Measurements from ENCODE around the gene WNT5B.
A peak's percentile ranks its signal among the peaks of the same experiment; 100 is the strongest.

WNT5B gene

DNA sequence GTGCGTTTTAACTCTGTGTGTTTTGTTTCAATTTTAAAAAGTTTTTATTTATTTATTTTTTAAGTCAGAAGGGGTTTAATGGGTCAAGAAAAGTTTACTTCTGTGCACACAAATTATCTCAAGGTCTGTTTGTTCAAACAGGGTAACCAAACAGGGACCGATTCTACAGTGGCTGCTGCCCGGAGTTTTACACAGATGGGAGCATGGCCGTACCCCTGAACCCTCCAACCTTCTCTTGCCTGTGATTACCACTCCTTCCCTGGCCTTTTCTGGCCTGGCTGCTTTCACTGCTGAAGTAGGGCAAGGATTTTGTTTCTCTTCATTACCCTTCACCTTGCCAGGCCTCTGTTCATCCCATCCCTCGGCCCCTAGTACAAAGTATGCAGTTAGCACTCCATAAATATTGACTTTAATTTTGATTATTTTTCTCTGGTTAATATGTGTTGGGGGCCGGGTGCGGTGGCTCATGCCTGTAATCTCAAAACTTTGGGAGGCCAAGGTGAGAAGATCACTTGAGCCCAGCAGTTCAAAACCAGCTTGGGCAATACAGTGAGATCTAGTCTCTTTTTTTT, 18.9 kb upstream of the WNT5B start:
- no peak for ATAC-seq
- H3K4me1 Mint-ChIP-seq: peaks cover 18% of the 10 kb centered on the region
- H3K27ac Mint-ChIP-seq: no peak overlapping the region
- no peaks in the 10 kb centered on the region for H3K9me3 Mint-ChIP-seq
- H3K36me3 Mint-ChIP-seq: no peaks in the 10 kb centered on the region
- H3K27me3 Mint-ChIP-seq: no peaks in the 10 kb centered on the region
- no peak overlapping the region for H3K4me3 Mint-ChIP-seq

- H3K4me3 Mint-ChIP-seq: no peak overlapping the region
- peaks cover 19% of the 10 kb centered on the region for H3K4me1 Mint-ChIP-seq
- ATAC-seq: no peak
- no peaks in the 10 kb centered on the region for H3K36me3 Mint-ChIP-seq
- H3K27ac Mint-ChIP-seq: no peak overlapping the region
- H3K27me3 Mint-ChIP-seq: no peaks in the 10 kb centered on the region
- H3K9me3 Mint-ChIP-seq: no peaks in the 10 kb centered on the region
Measured at GRCh38 chr12:1611803-1612572, 17.0 kb upstream of the WNT5B start.

DNA sequence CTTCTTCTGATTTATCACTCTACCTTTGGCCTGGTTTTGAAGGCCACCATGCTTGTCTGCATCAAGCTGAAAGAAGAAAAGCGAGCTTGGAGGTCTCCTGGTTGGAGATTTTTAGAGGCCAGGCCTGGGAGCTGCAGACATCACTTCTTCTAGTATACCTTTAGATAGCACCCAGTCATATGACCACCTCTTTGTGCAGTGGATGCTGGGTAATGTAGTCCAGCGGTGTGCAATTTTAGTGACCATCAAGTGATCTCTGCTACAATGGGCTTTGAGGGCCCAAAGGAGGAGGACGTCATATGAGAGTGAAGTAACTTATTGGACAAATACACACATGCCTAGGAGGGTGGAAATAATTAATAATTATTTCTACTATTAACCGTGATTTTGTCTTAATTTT, 15.2 kb upstream of the WNT5B start:
- Mint-ChIP-seq H3K4me1 (peaks cover 31% of the 10 kb centered on the region), H3K9me3 (no peaks in the 10 kb centered on the region), H3K4me3 (no peak overlapping the region), H3K27me3 (no peaks in the 10 kb centered on the region), H3K36me3 (no peaks in the 10 kb centered on the region), H3K27ac (no peak overlapping the region)
- ATAC-seq: no peak

GRCh38 chr12:1614360-1614759, 14.7 kb upstream of the WNT5B start:
- H3K27ac Mint-ChIP-seq: no peak overlapping the region
- no peaks in the 10 kb centered on the region for H3K9me3 Mint-ChIP-seq
- H3K4me3 Mint-ChIP-seq: no peak overlapping the region
- no peak for ATAC-seq
- H3K27me3 Mint-ChIP-seq: no peaks in the 10 kb centered on the region
- peaks cover 36% of the 10 kb centered on the region for H3K4me1 Mint-ChIP-seq
- H3K36me3 Mint-ChIP-seq: no peaks in the 10 kb centered on the region

GRCh38 chr12:1616233-1617066, 12.6 kb upstream of the WNT5B start:
- H3K27ac Mint-ChIP-seq: peak overlapping the region; percentile 49

GRCh38 chr12:1618489-1618888, 10.5 kb upstream of the WNT5B start:
- ATAC-seq: no peak
- Mint-ChIP-seq H3K27ac (no peak overlapping the region), H3K4me3 (peak overlapping the region; percentile 27), H3K27me3 (peaks cover 16% of the 10 kb centered on the region), H3K36me3 (no peaks in the 10 kb centered on the region), H3K4me1 (peaks cover 51% of the 10 kb centered on the region), H3K9me3 (no peaks in the 10 kb centered on the region)

More at GRCh38 chr12:1616233-1617066, 12.6 kb upstream of the WNT5B start:
- Mint-ChIP-seq H3K4me1 (peaks cover 47% of the 10 kb centered on the region), H3K27me3 (peaks cover under 1% of the 10 kb centered on the region), H3K9me3 (no peaks in the 10 kb centered on the region), H3K4me3 (peak overlapping the region; percentile 71), H3K36me3 (no peaks in the 10 kb centered on the region)
- peak; percentile 84 for ATAC-seq

GRCh38 chr12:1619159-1619558, 9.9 kb upstream of the WNT5B start:
- Mint-ChIP-seq H3K4me1 (peaks cover 51% of the 10 kb centered on the region), H3K27me3 (peaks cover 16% of the 10 kb centered on the region), H3K4me3 (peak overlapping the region; percentile 11), H3K36me3 (no peaks in the 10 kb centered on the region), H3K9me3 (no peaks in the 10 kb centered on the region), H3K27ac (no peak overlapping the region)
- ATAC-seq: no peak

DNA sequence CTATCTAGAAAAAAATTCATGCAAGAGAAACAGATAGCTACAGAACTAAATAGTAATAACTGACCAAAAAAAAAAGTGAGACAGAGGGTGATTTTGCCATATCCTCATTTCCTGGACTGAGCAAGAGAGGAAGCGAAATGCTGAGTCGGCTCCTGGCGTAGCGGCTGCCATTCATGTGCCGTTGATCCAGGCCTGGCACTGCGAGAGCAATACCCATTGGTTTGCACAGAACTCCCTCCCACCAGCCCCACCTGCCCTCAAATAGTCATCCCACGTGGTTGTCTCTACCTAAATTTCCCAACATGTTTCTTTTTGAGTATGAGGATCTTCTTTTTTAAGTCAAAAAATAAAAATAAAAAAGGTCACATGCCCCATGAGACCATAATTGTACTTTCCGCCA, 9.4 kb upstream of the WNT5B start:
- Mint-ChIP-seq H3K4me1 (peaks cover 51% of the 10 kb centered on the region), H3K27ac (no peak overlapping the region), H3K27me3 (peaks cover 16% of the 10 kb centered on the region), H3K4me3 (no peak overlapping the region), H3K36me3 (no peaks in the 10 kb centered on the region), H3K9me3 (no peaks in the 10 kb centered on the region)
- peak; percentile 79 for ATAC-seq

GRCh38 chr12:1620092-1620491, 8.9 kb upstream of the WNT5B start:
- peak overlapping the region; percentile 6 for H3K4me3 Mint-ChIP-seq
- no peak overlapping the region for H3K27ac Mint-ChIP-seq
- ATAC-seq: no peak
- H3K36me3 Mint-ChIP-seq: no peaks in the 10 kb centered on the region
- H3K9me3 Mint-ChIP-seq: no peaks in the 10 kb centered on the region
- H3K27me3 Mint-ChIP-seq: peaks cover 16% of the 10 kb centered on the region
- peaks cover 48% of the 10 kb centered on the region for H3K4me1 Mint-ChIP-seq

- H3K4me1 Mint-ChIP-seq: peaks cover 33% of the 10 kb centered on the region
- no peak for ATAC-seq
- no peak overlapping the region for H3K4me3 Mint-ChIP-seq
- H3K27ac Mint-ChIP-seq: peak overlapping the region; percentile 28
- H3K36me3 Mint-ChIP-seq: no peaks in the 10 kb centered on the region
- H3K9me3 Mint-ChIP-seq: no peaks in the 10 kb centered on the region
- H3K27me3 Mint-ChIP-seq: peaks cover 16% of the 10 kb centered on the region
Measured at GRCh38 chr12:1622406-1622805, 6.6 kb upstream of the WNT5B start.

DNA sequence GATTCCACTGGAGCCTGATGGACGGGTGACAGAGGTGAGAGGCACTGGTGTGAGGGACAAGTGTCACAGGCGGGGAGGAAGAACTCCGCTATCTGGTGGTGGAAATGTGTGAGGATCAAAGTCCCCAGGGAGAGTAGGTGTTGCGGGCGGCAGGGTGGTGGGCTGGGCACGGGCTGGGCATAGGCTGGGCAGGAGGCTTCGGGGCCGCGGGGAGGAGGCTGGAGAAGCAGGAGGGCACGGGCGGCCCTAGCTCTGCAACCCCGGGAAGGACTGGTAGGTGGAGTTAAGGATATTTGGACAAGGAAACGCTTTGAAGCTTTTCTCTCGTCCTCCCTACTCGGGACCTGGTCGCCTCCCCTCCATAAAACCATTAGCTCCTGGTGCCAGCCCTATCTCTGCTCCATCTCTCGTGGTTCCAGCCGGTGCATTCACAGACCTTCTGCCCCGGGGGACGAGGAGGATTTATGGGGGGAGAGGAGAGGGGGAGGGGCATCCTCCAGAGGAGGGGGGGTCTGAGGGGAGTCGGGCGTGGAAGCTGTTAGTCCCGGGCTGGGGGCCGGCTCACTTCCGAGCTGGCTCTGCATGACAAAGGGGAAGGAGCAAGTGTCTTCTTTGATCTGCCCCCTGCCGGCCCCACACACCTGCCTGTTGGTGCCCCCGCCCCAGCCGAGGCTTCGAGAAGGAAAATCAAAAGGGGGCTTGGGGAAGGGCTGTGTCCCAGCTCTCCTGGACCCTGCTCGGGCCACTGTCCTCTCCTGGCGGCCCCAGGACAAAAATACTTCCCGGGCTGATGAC, 504 bp downstream of the WNT5B start:
- Mint-ChIP-seq H3K9me3 (no peaks in the 10 kb centered on the region), H3K27me3 (peaks cover 61% of the 10 kb centered on the region), H3K36me3 (no peaks in the 10 kb centered on the region), H3K27ac (peak overlapping the region; percentile 25), H3K4me3 (peak overlapping the region; percentile 75), H3K4me1 (peaks cover 33% of the 10 kb centered on the region)
- ATAC-seq: peak; percentile 57

DNA sequence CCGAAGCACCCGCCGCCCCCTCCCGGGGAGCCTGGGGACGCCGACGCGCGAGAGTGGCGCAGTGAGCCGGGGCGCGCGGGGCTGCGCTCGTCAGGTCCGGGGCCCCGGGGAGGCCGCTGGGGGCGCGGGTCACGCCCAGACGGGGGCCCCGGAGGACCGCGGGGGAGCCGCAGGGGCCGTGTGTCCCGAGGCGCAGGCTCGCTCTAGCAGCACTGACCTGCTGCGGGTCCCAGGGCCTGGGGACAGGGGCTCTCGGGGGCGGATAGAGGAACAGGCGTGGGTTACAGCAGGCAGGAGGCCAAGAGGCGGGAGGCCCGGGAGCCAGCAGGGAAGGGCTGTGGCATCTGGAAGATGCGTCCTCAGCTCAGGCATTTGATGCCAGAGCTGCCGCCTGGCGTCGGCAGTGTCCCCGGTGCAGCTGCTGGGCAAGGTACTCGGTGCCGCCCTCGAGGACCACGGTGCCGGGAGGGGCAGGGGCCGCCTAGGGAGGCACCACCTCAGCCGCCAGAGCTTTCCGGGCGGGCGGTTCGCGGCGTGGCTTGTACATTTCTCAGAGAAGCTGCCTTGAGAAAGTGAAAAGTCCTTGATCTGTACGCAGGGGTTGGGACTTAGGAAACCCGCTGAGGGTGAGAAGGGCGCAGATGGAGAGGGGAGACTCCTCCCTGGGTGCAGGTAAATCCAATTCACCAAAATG, 1.2 kb downstream of the WNT5B start:
- peaks cover 68% of the 10 kb centered on the region for H3K27me3 Mint-ChIP-seq
- H3K36me3 Mint-ChIP-seq: no peaks in the 10 kb centered on the region
- peak; percentile 76 for ATAC-seq
- no peaks in the 10 kb centered on the region for H3K9me3 Mint-ChIP-seq
- peaks cover 39% of the 10 kb centered on the region for H3K4me1 Mint-ChIP-seq
- H3K27ac Mint-ChIP-seq: peak overlapping the region; percentile 25
- H3K4me3 Mint-ChIP-seq: peak overlapping the region; percentile 75

DNA sequence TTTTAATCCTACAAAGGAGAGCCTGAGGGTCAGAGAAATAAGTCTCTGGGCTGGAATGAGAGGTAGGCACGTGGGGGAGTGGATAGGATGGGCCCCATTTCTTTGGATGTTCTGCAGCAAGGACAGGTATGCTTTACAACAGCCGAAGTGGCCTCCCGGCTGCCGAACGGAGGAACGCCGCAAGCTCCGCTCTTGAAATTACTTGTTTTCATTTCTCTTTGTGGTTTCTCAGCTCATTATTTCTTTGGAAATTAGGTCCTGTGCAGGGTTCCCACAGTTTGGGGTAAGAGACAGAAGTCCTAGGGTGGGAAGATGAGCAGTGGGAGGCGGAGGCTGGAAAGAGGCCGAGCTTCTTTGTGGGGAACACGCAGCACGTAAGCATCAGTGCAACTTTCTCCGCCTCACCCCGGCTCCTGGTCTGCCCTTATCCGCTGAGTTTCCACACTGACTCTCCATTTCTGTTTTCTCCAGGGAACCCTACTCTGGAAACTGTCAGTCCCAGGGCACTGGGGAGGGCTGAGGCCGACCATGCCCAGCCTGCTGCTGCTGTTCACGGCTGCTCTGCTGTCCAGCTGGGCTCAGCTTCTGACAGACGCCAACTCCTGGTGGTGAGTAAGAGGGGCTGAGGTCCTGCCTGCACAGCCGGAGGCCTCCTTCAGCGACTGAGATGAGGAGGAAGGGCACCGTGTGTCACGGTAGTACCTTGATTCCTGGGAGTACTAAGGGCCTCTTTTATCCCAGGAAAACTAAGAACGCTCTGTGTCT, 2.0 kb downstream of the WNT5B start:
- Mint-ChIP-seq H3K9me3 (no peaks in the 10 kb centered on the region), H3K27me3 (peaks cover 69% of the 10 kb centered on the region), H3K36me3 (no peaks in the 10 kb centered on the region), H3K4me1 (peaks cover 39% of the 10 kb centered on the region), H3K4me3 (peak overlapping the region; percentile 75), H3K27ac (no peak overlapping the region)
- ATAC-seq: no peak

- no peak overlapping the region for H3K4me3 Mint-ChIP-seq
- no peaks in the 10 kb centered on the region for H3K9me3 Mint-ChIP-seq
- no peak overlapping the region for H3K27ac Mint-ChIP-seq
- ATAC-seq: no peak
- H3K36me3 Mint-ChIP-seq: no peaks in the 10 kb centered on the region
- peaks cover 39% of the 10 kb centered on the region for H3K4me1 Mint-ChIP-seq
- H3K27me3 Mint-ChIP-seq: peaks cover 69% of the 10 kb centered on the region
Measured at GRCh38 chr12:1632702-1633101, 3.7 kb downstream of the WNT5B start.
